AG09319 (cell line): ENCODE results near the gene GPR17.

Source experiments
- DNase-seq: peaks from one replicate; pipeline ENCODE4 v3.0.0-alpha.2; 2010; ENCODE audit warnings: low read depth; ENCODE audit errors: extremely low read depth
- TF ChIP-seq, protein P1 (sequence below): IDR thresholded peaks from 2 replicates; pipeline ENCODE4 v1.5.1; 2011; ENCODE audit warnings: low read depth, mild to moderate bottlenecking, inconsistent platforms, low read length, moderate library complexity

The GPR17 gene

DNA sequence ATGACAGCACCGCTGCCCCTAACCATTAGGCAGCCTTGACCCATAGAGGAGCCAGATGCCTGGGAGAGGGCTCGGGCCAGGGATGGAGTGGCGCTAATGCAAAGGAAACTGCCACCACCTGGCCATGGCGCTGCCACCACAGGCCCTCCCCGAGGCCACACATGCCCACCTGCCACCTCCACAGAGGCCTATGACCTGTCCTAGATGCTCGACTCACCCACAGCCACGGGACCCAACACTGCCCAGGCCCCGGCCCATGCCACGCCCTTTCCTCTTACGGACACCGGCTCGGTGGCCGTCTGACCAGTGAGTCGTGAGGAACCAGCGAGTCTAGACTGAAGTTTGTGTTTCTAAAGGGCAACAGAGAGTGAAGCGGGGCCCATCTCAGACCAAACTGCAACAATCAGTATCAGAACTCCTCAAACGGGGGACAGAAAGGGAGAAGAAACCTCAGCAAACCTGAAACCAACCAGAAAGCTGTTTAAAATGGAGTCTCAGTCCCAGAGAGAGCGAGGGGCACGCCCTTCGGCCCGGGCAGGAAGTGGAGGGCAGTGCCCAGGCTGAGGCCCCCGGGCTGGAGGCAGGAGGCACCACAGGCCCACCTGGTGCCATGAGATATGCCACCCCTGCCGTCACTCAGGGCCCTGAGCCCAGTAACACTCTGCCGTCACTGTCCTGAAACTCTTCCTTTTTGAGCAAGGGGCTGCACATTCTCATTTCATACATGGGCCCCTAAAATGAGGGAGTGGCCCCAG is 711 bp downstream of the GPR17 start:
- TF ChIP-seq, protein P1, sequence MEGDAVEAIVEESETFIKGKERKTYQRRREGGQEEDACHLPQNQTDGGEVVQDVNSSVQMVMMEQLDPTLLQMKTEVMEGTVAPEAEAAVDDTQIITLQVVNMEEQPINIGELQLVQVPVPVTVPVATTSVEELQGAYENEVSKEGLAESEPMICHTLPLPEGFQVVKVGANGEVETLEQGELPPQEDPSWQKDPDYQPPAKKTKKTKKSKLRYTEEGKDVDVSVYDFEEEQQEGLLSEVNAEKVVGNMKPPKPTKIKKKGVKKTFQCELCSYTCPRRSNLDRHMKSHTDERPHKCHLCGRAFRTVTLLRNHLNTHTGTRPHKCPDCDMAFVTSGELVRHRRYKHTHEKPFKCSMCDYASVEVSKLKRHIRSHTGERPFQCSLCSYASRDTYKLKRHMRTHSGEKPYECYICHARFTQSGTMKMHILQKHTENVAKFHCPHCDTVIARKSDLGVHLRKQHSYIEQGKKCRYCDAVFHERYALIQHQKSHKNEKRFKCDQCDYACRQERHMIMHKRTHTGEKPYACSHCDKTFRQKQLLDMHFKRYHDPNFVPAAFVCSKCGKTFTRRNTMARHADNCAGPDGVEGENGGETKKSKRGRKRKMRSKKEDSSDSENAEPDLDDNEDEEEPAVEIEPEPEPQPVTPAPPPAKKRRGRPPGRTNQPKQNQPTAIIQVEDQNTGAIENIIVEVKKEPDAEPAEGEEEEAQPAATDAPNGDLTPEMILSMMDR: no peak
- no peak for DNase-seq

DNA sequence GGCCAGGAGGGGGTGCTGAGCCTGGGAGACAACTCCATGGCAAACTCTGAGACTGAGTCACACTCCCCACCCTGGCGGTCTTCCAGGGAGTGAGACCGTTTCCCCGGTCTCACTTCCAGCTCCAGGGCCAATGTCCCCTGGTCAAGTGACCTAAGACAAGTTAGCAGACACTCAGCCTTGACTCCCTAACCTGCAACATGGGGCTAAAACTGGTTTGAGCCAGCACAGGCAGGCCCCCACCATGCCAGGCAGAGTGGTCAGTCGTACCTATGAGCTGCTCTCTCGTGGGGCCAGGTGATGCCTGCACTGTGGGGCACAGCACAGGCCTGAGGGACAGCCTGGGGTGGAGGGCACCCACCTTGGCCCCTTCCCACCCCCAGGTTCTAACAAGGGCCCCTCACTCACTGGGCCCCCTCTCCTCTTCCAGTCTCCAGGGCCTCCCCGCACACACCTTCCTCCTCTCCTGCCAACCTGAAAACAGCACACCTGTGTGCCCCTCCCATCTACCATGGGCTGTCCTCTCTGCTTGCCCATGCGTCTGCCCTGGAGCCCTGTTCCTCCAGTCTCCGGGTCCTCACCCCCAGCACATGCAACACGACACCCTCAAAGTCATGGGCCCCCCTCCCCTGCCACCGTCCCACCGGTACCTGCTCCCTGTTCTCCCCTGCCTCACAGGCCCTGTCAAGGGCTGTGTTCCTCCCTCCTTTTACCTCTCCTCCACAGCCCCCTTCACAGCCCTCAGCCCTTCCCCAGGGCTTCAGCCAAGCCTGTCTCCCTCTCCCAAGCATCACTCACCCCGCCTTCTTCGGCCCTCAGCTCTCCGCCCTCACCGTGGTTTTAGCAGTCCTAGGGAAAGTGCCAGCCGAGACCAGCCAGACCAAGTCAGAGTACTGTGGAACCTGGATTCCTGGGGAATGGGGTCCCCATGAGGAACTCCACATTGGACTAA is 1.6 kb downstream of the GPR17 start:
- no peak for DNase-seq
- TF ChIP-seq, protein P1: no peak

DNA sequence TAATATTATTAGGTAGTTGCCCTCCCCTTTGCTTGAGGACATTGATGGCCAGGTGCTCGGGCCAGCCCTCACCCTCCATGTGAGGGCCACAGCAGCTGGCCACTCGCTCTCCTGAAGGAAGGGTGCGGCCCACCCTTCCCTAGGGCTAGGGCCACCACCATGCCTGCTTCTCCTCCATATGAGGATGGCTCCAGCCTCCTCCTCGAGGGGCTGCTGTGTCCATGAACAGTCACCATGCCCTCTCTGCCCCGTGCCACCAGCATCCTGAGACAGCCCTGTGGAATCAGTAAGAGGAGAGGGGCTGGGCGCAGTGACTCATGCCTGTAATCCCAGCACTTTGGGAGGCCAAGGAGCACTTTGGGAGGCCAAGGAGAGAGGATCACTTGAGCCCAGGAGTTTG is 2.4 kb downstream of the GPR17 start:
- TF ChIP-seq, protein P1: no peak
- DNase-seq: no peak

DNA sequence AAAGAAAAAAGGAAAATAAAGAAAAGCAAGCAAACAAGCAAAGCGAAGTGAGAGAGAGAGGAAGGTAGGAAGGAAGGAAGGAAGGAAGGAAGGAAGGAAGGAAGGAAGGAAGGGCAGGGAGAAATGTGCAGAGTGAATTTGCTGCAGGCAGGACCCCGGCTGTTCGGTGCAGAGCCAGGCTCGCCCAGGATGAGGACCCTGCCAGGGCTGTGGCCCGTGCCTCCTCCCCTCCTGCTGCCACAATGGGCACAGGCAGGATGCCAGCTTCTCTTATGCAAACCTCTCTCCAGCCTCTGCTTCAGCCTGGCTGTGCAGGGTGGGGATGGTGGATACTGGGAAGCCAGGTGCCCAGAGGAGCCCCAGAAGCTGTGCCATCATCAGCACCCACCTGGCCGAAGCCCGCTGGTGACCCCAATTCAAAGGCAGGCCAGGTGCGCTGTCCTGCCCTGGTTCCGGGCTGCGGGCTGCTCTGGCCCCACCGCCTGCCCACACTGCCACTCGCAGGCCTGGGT is 3.2 kb downstream of the GPR17 start:
- TF ChIP-seq, protein P1: no peak
- no peak for DNase-seq

DNA sequence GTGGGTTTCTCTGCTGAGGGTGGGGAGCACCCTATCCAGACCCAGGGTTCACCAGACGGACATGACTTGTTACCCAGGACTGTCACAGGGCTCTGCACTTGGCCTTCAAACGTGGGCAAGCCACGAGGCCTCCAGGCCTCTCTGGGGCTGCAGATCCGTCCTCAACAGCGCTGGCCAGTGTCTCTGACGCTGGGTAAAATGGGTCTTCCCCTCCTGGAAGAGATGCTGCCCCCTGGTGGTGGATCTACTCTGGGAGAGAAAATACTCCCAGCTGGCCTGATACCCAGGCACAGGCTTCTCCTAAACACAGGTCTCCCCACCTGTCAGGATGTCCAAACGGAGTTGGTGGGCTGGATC is 3.7 kb downstream of the GPR17 start:
- TF ChIP-seq, protein P1: peak; percentile 84
- peak; percentile 53 for DNase-seq

DNA sequence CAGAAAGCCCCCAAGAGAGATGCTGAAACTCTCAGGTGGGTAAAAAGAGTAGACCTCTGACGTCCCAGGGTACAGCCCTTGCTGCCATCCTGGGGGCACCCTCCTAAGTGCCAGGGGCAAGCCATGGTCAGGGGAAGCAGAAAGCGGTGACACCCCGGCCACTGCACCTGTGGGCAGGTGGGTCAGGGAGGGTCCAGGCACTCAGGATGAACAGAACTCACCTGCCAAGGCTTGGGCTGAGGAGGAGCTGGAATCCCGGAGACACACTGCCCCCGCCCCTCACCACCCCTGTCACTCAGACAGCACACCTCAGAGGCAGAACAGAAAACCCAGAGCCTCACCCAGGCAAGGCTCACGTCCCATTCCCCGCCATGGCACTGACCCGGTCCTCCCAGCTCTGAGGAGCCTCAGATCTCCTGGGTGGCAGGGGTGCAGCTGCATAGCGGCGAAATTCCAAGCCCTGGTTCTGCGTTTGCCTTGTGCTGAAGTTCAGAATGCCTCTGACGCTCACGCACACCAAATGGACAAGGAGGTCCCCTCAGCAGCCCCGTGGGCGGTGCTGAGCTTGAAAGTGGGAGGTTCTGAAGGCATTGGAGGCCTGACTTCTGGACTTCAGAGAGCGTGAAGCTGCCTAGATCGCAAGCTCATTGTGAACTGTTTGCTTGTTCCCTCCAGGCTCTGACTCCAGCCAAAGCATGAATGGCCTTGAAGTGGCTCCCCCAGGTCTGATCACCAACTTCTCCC is 4.3 kb downstream of the GPR17 start:
- TF ChIP-seq, protein P1: no peak
- no peak for DNase-seq
